ENCODE data around the gene CAMK2A. TPM values are rescaled to one million over a fixed set of nuclear protein-coding genes. Genes with fewer than 3 reads are reported as not detected.

The CAMK2A gene
- total RNA-seq, 6 experiments from 2014 or later: 0.09 to 0.64 (median 0.18) TPM

DNA sequence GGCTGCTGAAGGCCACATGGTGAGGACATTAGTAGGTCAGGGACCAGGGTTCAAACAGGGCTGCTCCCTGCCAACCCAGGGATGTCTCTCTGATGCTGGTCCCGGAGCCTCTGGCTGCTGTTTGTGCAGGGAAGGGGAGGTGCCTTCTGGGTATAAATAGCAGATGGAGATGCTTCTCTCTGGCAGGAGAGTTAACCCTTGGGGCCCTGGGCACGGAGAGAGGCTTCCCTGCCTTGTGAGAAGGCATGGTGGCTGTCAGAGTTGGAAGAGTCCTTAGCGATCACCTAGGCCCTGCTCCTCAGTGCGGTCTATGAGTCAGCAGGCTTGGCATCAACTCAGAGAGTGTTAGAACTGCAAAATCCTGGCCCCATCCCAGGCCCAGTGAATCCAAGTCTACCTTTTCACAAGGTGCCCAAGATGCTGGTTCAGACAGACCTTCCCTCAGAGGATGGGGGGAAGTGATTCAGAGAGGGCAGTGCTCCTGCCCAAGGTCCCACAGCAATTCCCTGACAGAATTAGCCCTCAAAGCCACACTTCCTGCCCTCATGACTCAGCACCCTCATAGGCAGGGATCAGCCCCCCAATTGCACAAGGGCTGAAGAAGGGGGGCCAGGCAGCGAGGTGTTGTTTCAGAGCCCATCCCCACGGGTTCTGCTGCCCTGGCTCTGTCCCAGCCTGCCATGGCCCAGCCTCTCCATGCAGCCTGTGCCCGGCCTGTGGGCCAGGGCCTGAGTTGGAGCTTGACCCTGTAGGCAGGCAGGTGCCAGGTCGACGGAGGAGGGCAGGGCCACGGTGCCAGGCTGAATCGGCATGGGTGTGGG lies 25.6 kb downstream of the CAMK2A start:
- no peak for TF ChIP-seq CTCF (IDR thresholded peaks at IDR 0.05)
- peak; percentile 92 for DNase-seq
- Mint-ChIP-seq H3K4me3 (peak overlapping the region; percentile 70), H3K27me3 (ENCODE audit: insufficient read depth) (peaks cover 1% of the 10 kb centered on the region; the same call in 1 of the 2 replicates), H3K4me1 (ENCODE audit: low read depth) (peaks cover 60% of the 10 kb centered on the region), H3K27ac (peak overlapping the region; percentile 51), H3K9me3 (no peaks in the 10 kb centered on the region), H3K36me3 (ENCODE audit: low read depth) (no peaks in the 10 kb centered on the region)

GRCh38 chr5:150263375-150263775 lies 26.2 kb downstream of the CAMK2A start:
- Mint-ChIP-seq H3K27me3 (ENCODE audit: insufficient read depth) (peaks cover 1% of the 10 kb centered on the region; the same call in 1 of the 2 replicates), H3K27ac (peak overlapping the region; percentile 51), H3K4me1 (ENCODE audit: low read depth) (peaks cover 63% of the 10 kb centered on the region), H3K36me3 (ENCODE audit: low read depth) (no peaks in the 10 kb centered on the region), H3K9me3 (no peaks in the 10 kb centered on the region), H3K4me3 (peak overlapping the region; percentile 70)
- DNase-seq: no peak
- TF ChIP-seq CTCF (IDR thresholded peaks at IDR 0.05): no peak

DNA sequence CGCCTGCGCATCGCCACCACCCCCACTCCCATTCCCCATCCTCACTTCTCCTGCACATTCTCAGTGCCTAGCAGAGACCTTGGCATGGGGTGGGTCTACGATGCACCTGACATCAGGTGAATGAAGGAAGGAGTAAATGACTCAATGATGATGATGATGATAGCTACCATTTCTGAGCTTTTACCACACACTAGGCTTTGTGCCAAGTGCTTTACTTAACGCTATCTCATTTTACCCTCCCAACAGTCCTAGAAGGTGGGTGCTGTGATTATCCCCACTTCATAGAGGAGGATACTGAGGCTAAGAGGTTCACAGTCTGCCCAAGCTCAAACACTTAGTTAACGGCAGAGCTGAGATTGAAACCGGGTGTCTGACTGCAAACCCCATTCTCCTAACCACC lies 27.1 kb downstream of the CAMK2A start:
- H3K27ac Mint-ChIP-seq: no peak overlapping the region
- DNase-seq: no peak
- H3K4me1 Mint-ChIP-seq (ENCODE audit: low read depth): peaks cover 68% of the 10 kb centered on the region
- no peak overlapping the region; the same call in 1 of the 2 replicates for H3K4me3 Mint-ChIP-seq
- H3K9me3 Mint-ChIP-seq: no peaks in the 10 kb centered on the region
- TF ChIP-seq CTCF (IDR thresholded peaks at IDR 0.05): no peak
- H3K36me3 Mint-ChIP-seq (ENCODE audit: low read depth): no peaks in the 10 kb centered on the region
- no peaks in the 10 kb centered on the region; the same call in 1 of the 2 replicates for H3K27me3 Mint-ChIP-seq (ENCODE audit: insufficient read depth)

DNA sequence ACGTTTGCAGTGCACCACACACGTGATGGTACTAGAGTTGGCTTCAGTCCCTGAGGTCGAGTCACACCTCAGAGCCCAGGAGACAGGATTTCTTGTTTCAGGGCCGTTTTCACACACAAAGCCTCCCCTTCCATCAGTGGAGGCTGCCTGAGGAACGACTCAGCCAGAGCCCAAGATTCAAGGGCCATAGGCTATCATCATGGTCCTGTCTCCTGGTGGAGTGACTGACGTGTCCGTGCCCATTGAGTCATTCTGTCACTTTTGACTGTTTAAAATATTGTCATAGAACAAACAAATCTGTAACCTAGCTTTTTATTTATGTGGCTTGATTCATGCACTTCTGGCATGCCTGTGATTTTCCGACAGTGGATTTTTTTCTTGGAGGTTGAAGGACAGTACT lies 28.3 kb downstream of the CAMK2A start:
- H3K4me3 Mint-ChIP-seq: no peak overlapping the region
- no peak for DNase-seq
- H3K27me3 Mint-ChIP-seq (ENCODE audit: insufficient read depth): no peaks in the 10 kb centered on the region; the same call in none of the 2 replicates
- no peak for TF ChIP-seq CTCF (IDR thresholded peaks at IDR 0.05)
- no peaks in the 10 kb centered on the region for H3K36me3 Mint-ChIP-seq (ENCODE audit: low read depth)
- H3K27ac Mint-ChIP-seq: peak overlapping the region; percentile 15; the same call in 1 of the 2 replicates
- peaks cover 61% of the 10 kb centered on the region for H3K4me1 Mint-ChIP-seq (ENCODE audit: low read depth)
- H3K9me3 Mint-ChIP-seq: no peaks in the 10 kb centered on the region

GRCh38 chr5:150258130-150258529 lies 31.4 kb downstream of the CAMK2A start:
- Mint-ChIP-seq H3K4me1 (ENCODE audit: low read depth) (peaks cover 39% of the 10 kb centered on the region), H3K27me3 (ENCODE audit: insufficient read depth) (peaks cover 2% of the 10 kb centered on the region; the same call in 1 of the 2 replicates), H3K27ac (no peak overlapping the region), H3K4me3 (no peak overlapping the region), H3K36me3 (ENCODE audit: low read depth) (no peaks in the 10 kb centered on the region), H3K9me3 (no peaks in the 10 kb centered on the region)
- DNase-seq: no peak
- no peak for TF ChIP-seq CTCF (IDR thresholded peaks at IDR 0.05)

All from HFFc6 (cell line).